HepG2 (cell line): Measurements from ENCODE around the gene MAMLD1. TPM values are rescaled to one million over a fixed set of nuclear protein-coding genes. Genes with fewer than 3 reads are reported as not detected.

ENCODE experiments used
- ATAC-seq: fragments of 200-7000 bp; cut with Tn5 transposase; 3 replicates; pipeline ENCODE4 v1.9.1; 2020; ENCODE audit warnings: mild to moderate bottlenecking, moderate library complexity
- BruUV-seq: library from RNA; stranded (reverse); fragments of 400-500 nt; replicated peaks from 2 replicates; lab custom pipeline; 2021; lab: Mats Ljungman, UMichigan
- CTCF ChIA-PET: fragments of 300-600 bp; formaldehyde crosslinking; extraction: SDS; loops from one replicate; lab custom pipeline; 2021; ENCODE audit warnings: low total read pairs, inconsistent platforms, low intra/inter-chr PET ratio; lab: Yijun Ruan, JAX
- POLR2A ChIA-PET: fragments of 350-600 bp; sonication (Branson Sonifier 250); formaldehyde crosslinking; loops from one replicate; lab custom pipeline; 2020; ENCODE audit warnings: antibody characterized with exemption, inconsistent platforms; lab: Yijun Ruan, JAX
- DNase-seq: peaks from one replicate; pipeline ENCODE4 v3.0.0-alpha.2; 2015; ENCODE audit warnings: low spot score
- FAIRE-seq: peaks from 3 replicates; lab custom pipeline; 2011; peaks lifted over from hg19 to GRCh38; lab: Jason Lieb, UNC
- H2AFZ ChIP-seq: one replicate; pipeline ENCODE4 v1.6.1; 2011; ENCODE audit warnings: low read length, inconsistent platforms
- H3K27ac ChIP-seq: fragments of 300-600 bp; 3 replicates; pipeline ENCODE4 v1.8.0; 2011; ENCODE audit warnings: mixed run types, mild to moderate bottlenecking, mixed read lengths, low read length, inconsistent platforms; ENCODE audit not compliant: insufficient read depth; ENCODE audit errors: extremely low read length
- H3K27me3 ChIP-seq, 2 experiments: fragments of 200-600 bp in 1 of 2; 2 replicates in 1 of 2; 3 replicates in 1 of 2; pipeline versions ENCODE4 v1.6.0 to v1.8.0; 2011; ENCODE audit warnings: low read length in 2 of 2, mild to moderate bottlenecking in 2 of 2, moderate library complexity in 2 of 2, inconsistent platforms in 1 of 2; ENCODE audit not compliant: insufficient read depth in 2 of 2, control insufficient read depth in 1 of 2
- H3K36me3 ChIP-seq, 2 experiments: fragments of 200-600 bp in 1 of 2; replicated peaks in 1 of 2; 2 replicates in 1 of 2; 3 replicates in 1 of 2; pipeline versions ENCODE4 v1.5.1 to v1.8.0; 2011; ENCODE audit warnings: low read length in 2 of 2, inconsistent platforms in 1 of 2; ENCODE audit not compliant: insufficient read depth in 2 of 2, control insufficient read depth in 1 of 2
- H3K4me1 ChIP-seq: 2 replicates; pipeline ENCODE4 v1.5.1; 2012; ENCODE audit warnings: low read length, inconsistent platforms; ENCODE audit not compliant: insufficient read depth
- H3K4me2 ChIP-seq: 2 replicates; pipeline ENCODE4 v1.6.0; 2011; ENCODE audit warnings: low read depth, low read length, inconsistent platforms
- H3K4me3 ChIP-seq, 3 experiments: fragments of 200-600 bp in 1 of 3; sonication (generic), shearing (Covaris generic) in 1 of 3; replicated peaks in 1 of 3; 2 replicates each; pipeline ENCODE4 v1.5.1; 2011 to 2016; ENCODE audit warnings: low read length in 3 of 3, inconsistent platforms in 2 of 3, low read depth in 2 of 3, mild to moderate bottlenecking in 2 of 3, control low read depth in 1 of 3, mixed read lengths in 1 of 3; ENCODE audit not compliant: insufficient read depth in 1 of 3
- H3K79me2 ChIP-seq: one replicate; pipeline ENCODE4 v1.6.1; 2011; ENCODE audit warnings: low read length, inconsistent platforms; ENCODE audit not compliant: insufficient read depth
- H3K9ac ChIP-seq: 2 replicates; pipeline ENCODE4 v1.6.0; 2011; ENCODE audit warnings: mild to moderate bottlenecking, low read depth, low read length, inconsistent platforms; ENCODE audit not compliant: insufficient read depth
- H3K9me3 ChIP-seq: 2 replicates; pipeline ENCODE4 v1.5.1; 2012; ENCODE audit warnings: mild to moderate bottlenecking, low read length
- H4K20me1 ChIP-seq: 2 replicates; pipeline ENCODE4 v1.6.0; 2011; ENCODE audit warnings: inconsistent platforms, mild to moderate bottlenecking, low read length, moderate library complexity; ENCODE audit not compliant: insufficient read depth
- HDAC1 ChIP-seq: sonication (generic); formaldehyde crosslinking; IDR thresholded peaks from 2 replicates; pipeline ENCODE4 v1.5.1; 2020; ENCODE audit warnings: mild to moderate bottlenecking, missing genetic modification reagents
- HMGXB3 ChIP-seq: sonication (generic); formaldehyde crosslinking; IDR thresholded peaks from 2 replicates; pipeline ENCODE4 v1.4.0; 2020; ENCODE audit warnings: missing genetic modification reagents, borderline replicate concordance
- RFX3 ChIP-seq: IDR thresholded peaks from 2 replicates; pipeline ENCODE4 v1.6.1; 2016; ENCODE audit warnings: missing biosample characterization, missing genetic modification reagents
- RORA ChIP-seq: sonication (generic); formaldehyde crosslinking; IDR thresholded peaks from 2 replicates; pipeline ENCODE4 v1.5.0; 2020; ENCODE audit warnings: mild to moderate bottlenecking, missing genetic modification reagents, moderate library complexity
- SOX5 ChIP-seq: IDR thresholded peaks from 2 replicates; pipeline ENCODE4 v1.6.1; 2016; ENCODE audit warnings: borderline replicate concordance
- U2AF1 ChIP-seq: fragments of 200-400 bp; formaldehyde crosslinking; optimal IDR thresholded peaks from 2 replicates; pipeline ENCODE3; 2017; ENCODE audit warnings: mild to moderate bottlenecking, low read depth, low read length
- WIZ ChIP-seq: sonication (generic); formaldehyde crosslinking; IDR thresholded peaks from 2 replicates; pipeline ENCODE4 v1.5.1; 2020; ENCODE audit warnings: mild to moderate bottlenecking, missing genetic modification reagents
- ZBTB7B ChIP-seq: sonication (generic); formaldehyde crosslinking; IDR thresholded peaks from 2 replicates; pipeline ENCODE4 v1.4.0; 2020; ENCODE audit warnings: missing genetic modification reagents
- ZNF205 ChIP-seq: IDR thresholded peaks from 2 replicates; pipeline ENCODE4 v1.6.1; 2018; ENCODE audit warnings: missing biosample characterization, missing genetic modification reagents
- ZNF629 ChIP-seq: sonication (generic); formaldehyde crosslinking; conservative IDR thresholded peaks from 2 replicates; pipeline ENCODE4 v1.5.0; 2020; ENCODE audit warnings: missing genetic modification reagents
- WGBS: methylation state at CpG from one replicate; pipeline ENCODE4 v1.1.6; 2017; ENCODE audit warnings: low lambda C conversion rate; 5-methylcytosine and 5-hydroxymethylcytosine counted together
- in situ Hi-C: cut with HindIII; loops from 2 replicates; pipeline ENCODE4 v1.10.0; 2017; ENCODE audit warnings: low pct_unique_long_range_greater_than_20kb; ENCODE audit not compliant: extremely low pct_ligation_motif_present
- intact Hi-C: fragments of 100-400 bp; cut with micrococcal nuclease; formaldehyde crosslinking; loops from one replicate; pipeline ENCODE4 v1.10.0; 2022; ENCODE audit not compliant: unreplicated experiment
- polyA plus RNA-seq, 8 experiments: library from polyadenylated mRNA; depleted of rRNA in 3 of 8; stranded (reverse) in 7 of 8; unstranded in 1 of 8; fragments of >200 nt; fragmentation: Illumina TruSeq in 4 of 8; extraction: Trizol in 4 of 8; gene quantifications; 2 replicates each; pipeline versions ENCODE4 v1.2.1 to v1.2.3, GENCODE V29; 2011 to 2016; ENCODE audit warnings: low read depth in 4 of 8, missing spikeins in 1 of 8, mixed read lengths in 1 of 8; ENCODE audit not compliant: insufficient read depth in 1 of 8
- total RNA-seq, 5 experiments: library from RNA; depleted of rRNA; stranded (reverse); fragments of >200 nt; fragmentation: Illumina TruSeq; extraction: Trizol; gene quantifications; 2 replicates each; pipeline ENCODE4 v1.2.3, GENCODE V29; 2016; ENCODE audit warnings: low read depth in 1 of 5

MAMLD1 gene
- total and polyA plus RNA-seq, 2 of the 13 experiments (the other 11 are each of a cell fraction or from before 2014, with no cell fraction given), result not detected

- TF ChIP-seq ZNF629, result peak; percentile 96
- no peak for TF ChIP-seq U2AF1
- no peak for TF ChIP-seq ZBTB7B (CRISPR knock-in tag)
- TF ChIP-seq ZNF205, result no peak
- TF ChIP-seq SOX5 (CRISPR knock-in tag), result no peak
- TF ChIP-seq, all 625 proteins: peak for 6
These were observed 182.0 kb downstream of the MAMLD1 start (continued) for GRCh38 chrX:150544835-150545770.

DNA sequence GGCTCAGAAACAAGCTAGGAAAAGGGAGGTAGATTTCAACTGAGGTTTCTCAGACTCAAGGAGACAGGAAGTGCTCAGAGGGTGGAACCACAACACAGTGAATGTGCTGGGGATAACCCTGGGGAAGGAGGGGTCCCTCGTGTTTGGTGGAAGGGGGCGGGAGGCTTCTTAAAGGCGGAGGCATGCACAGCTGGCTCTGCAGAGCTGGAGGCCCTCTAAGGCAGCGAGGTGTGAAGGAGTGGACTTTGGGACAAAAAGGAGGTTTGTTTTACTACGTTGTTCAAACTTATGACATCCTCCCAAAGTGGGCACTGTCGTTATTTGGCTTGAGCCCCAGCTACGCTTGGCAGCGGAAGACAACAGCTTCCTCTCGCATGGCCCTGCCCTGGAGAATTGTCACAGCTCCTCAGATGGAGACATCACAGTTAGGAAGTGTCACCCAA, 183.6 kb downstream of the MAMLD1 start:
- intact Hi-C loops, result loop anchor here (10.0 kb wide), 1 partner anchor 168 kb away; no protein-coding TSS in a partner anchor

More for the DNA sequence above, 183.6 kb downstream of the MAMLD1 start:
- H3K79me2 ChIP-seq, result no peaks in the 10 kb centered on the region
- no peak for DNase-seq
- CTCF ChIA-PET, result no interaction called here
- H3K4me1 ChIP-seq, result peaks cover 71% of the 10 kb centered on the region
- WGBS, result no CpG with 5 or more reads among the region's 9 CpGs
- TF ChIP-seq HMGXB3 (CRISPR knock-in tag) (no peak), RFX3 (CRISPR knock-in tag) (no peak), WIZ (CRISPR knock-in tag) (no peak), HDAC1 (0 out of 2 replicates have a peak, but pooled peaks have one; percentile 8), RORA (CRISPR knock-in tag) (no peak)
- TF ChIP-seq, all 625 proteins: peak for 1
- Histone ChIP-seq H3K4me3 (peak overlapping the region; percentile 23 to 72 (median 34); a peak in 5 of 6 replicates), H4K20me1 (no peaks in the 10 kb centered on the region), H3K27ac (no peak overlapping the region), H3K9ac (0 out of 2 replicates have a peak overlapping the region, but pooled peaks have one; percentile 22), H3K27me3 (no peaks in the 10 kb centered on the region), H3K4me2 (peak overlapping the region; percentile 90), H3K9me3 (no peaks in the 10 kb centered on the region), H2AFZ (no peak overlapping the region), H3K36me3 (no peaks in the 10 kb centered on the region)
- in situ Hi-C loops, result loop anchor here (10.0 kb wide), 1 partner anchor 138 kb away; no protein-coding TSS in a partner anchor
- BruUV-seq, result no TSS peak
- FAIRE-seq (no peak), ATAC-seq (peak; percentile 7; the same call in 2 of the 3 replicates)
- POLR2A ChIA-PET, result interaction anchor here (0.7 to 5.4 kb wide), 4 partner anchors 23 to 607 kb away, joined by 3 to 63 read pairs (median 3); partner anchors contain the start of gene MTM1
